Nephron progenitor cell (in vitro differentiated cells): ENCODE results near the gene KRT81.
A peak's percentile ranks its signal among the peaks of the same experiment; 100 is the strongest.

ENCODE experiments used
- DNase-seq: peaks from one replicate; pipeline ENCODE4 v3.0.0; 2021
- H3K27ac Mint-ChIP-seq: 2 replicates; pipeline ENCODE4 v1.8.0; 2021; ENCODE audit warnings: mild to moderate bottlenecking, moderate library complexity, mixed read lengths
- H3K27me3 Mint-ChIP-seq: 2 replicates; pipeline ENCODE4 v1.8.0; 2021; ENCODE audit warnings: mild to moderate bottlenecking, low read depth, mixed read lengths; ENCODE audit not compliant: poor library complexity
- H3K36me3 Mint-ChIP-seq: 2 replicates; pipeline ENCODE4 v1.8.0; 2021; ENCODE audit warnings: low read depth, mixed read lengths
- H3K4me1 Mint-ChIP-seq: 2 replicates; pipeline ENCODE4 v1.8.0; 2021; ENCODE audit warnings: mixed read lengths
- H3K4me3 Mint-ChIP-seq: 2 replicates; pipeline ENCODE4 v1.8.0; 2021; ENCODE audit warnings: mild to moderate bottlenecking, moderate library complexity, mixed read lengths
- H3K9me3 Mint-ChIP-seq: 2 replicates; pipeline ENCODE4 v1.8.0; 2021; ENCODE audit warnings: mild to moderate bottlenecking, moderate library complexity, mixed read lengths
- CTCF ChIP-seq: fragments of 200-600 bp; sonication (generic); IDR thresholded peaks from 2 replicates; pipeline ENCODE4 v1.5.0; 2021; ENCODE audit warnings: antibody characterized with exemption

Gene KRT81

GRCh38 chr12:52245259-52245961 lies 45.9 kb downstream of the KRT81 start:
- H3K27me3 Mint-ChIP-seq, result peaks cover 42% of the 10 kb centered on the region
- H3K9me3 Mint-ChIP-seq, result no peaks in the 10 kb centered on the region
- no peak for DNase-seq
- H3K27ac Mint-ChIP-seq, result no peak overlapping the region
- TF ChIP-seq CTCF, result no peak
- H3K36me3 Mint-ChIP-seq, result no peaks in the 10 kb centered on the region
- peaks cover 54% of the 10 kb centered on the region for H3K4me1 Mint-ChIP-seq
- no peak overlapping the region for H3K4me3 Mint-ChIP-seq

- DNase-seq, result no peak
These were observed 46.7 kb downstream of the KRT81 start for GRCh38 chr12:52244615-52244994.

GRCh38 chr12:52243856-52244614 lies 47.3 kb downstream of the KRT81 start:
- H3K27me3 Mint-ChIP-seq, result peaks cover 32% of the 10 kb centered on the region
- no peaks in the 10 kb centered on the region for H3K36me3 Mint-ChIP-seq
- no peak overlapping the region for H3K4me3 Mint-ChIP-seq
- TF ChIP-seq CTCF, result no peak
- no peak overlapping the region for H3K27ac Mint-ChIP-seq
- H3K9me3 Mint-ChIP-seq, result no peaks in the 10 kb centered on the region
- H3K4me1 Mint-ChIP-seq, result peaks cover 49% of the 10 kb centered on the region
- DNase-seq, result no peak

More at GRCh38 chr12:52244615-52244994, 46.7 kb downstream of the KRT81 start:
- Mint-ChIP-seq H3K4me3 (no peak overlapping the region), H3K27ac (no peak overlapping the region), H3K36me3 (no peaks in the 10 kb centered on the region), H3K9me3 (no peaks in the 10 kb centered on the region), H3K27me3 (peaks cover 35% of the 10 kb centered on the region), H3K4me1 (peaks cover 48% of the 10 kb centered on the region)
- TF ChIP-seq CTCF, result no peak

GRCh38 chr12:52243259-52243855 lies 48.0 kb downstream of the KRT81 start:
- peaks cover 53% of the 10 kb centered on the region for H3K4me1 Mint-ChIP-seq
- no peak overlapping the region for H3K4me3 Mint-ChIP-seq

GRCh38 chr12:52242442-52243258 lies 48.7 kb downstream of the KRT81 start:
- Mint-ChIP-seq H3K4me1 (peaks cover 49% of the 10 kb centered on the region), H3K36me3 (no peaks in the 10 kb centered on the region)

More at GRCh38 chr12:52243259-52243855, 48.0 kb downstream of the KRT81 start:
- H3K27me3 Mint-ChIP-seq, result peaks cover 29% of the 10 kb centered on the region
- no peaks in the 10 kb centered on the region for H3K36me3 Mint-ChIP-seq
- no peak for TF ChIP-seq CTCF
- peak overlapping the region; percentile 31 for H3K27ac Mint-ChIP-seq
- DNase-seq, result no peak
- no peaks in the 10 kb centered on the region for H3K9me3 Mint-ChIP-seq

More at GRCh38 chr12:52242442-52243258, 48.7 kb downstream of the KRT81 start:
- H3K9me3 Mint-ChIP-seq, result no peaks in the 10 kb centered on the region
- H3K27me3 Mint-ChIP-seq, result peaks cover 29% of the 10 kb centered on the region
- no peak for TF ChIP-seq CTCF
- H3K27ac Mint-ChIP-seq, result no peak overlapping the region
- no peak for DNase-seq
- no peak overlapping the region for H3K4me3 Mint-ChIP-seq
